Gastroesophageal sphincter (tissue), 4 donors: ENCODE measurements around the gene GINS2. TPM values are rescaled to one million over a fixed set of nuclear protein-coding genes. Genes with fewer than 3 reads are reported as not detected.

ENCODE experiments used
- ATAC-seq: fragments of 150-250 bp; one replicate; pipeline ENCODE4 v1.9.1; 2016; ENCODE audit warnings: mild to moderate bottlenecking, moderate library complexity
- H3K27ac ChIP-seq, 4 donors: fragments of 200-600 bp; sonication (generic) in 3 of 4; 1 replicate in 3 of 4; 2 replicates in 1 of 4; pipeline ENCODE4 v1.5.1; 2016 to 2019
- H3K27me3 ChIP-seq: fragments of 200-600 bp; sonication (generic); one replicate; pipeline ENCODE4 v1.5.1; 2019
- H3K36me3 ChIP-seq, 2 donors: fragments of 200-600 bp; sonication (generic); one replicate each; pipeline ENCODE4 v1.5.1; 2019; ENCODE audit warnings: control low read depth in 1 of 2
- H3K4me1 ChIP-seq, 3 donors: fragments of 200-600 bp; sonication (generic); 1 replicate in 2 of 3; 2 replicates in 1 of 3; pipeline ENCODE4 v1.5.1; 2016 to 2019; ENCODE audit warnings: control low read depth in 2 of 3
- H3K4me3 ChIP-seq, 2 donors: fragments of 200-600 bp; sonication (generic); one replicate each; pipeline ENCODE4 v1.5.1; 2019; ENCODE audit warnings: mild to moderate bottlenecking in 1 of 2, moderate library complexity in 1 of 2
- H3K9me3 ChIP-seq, 3 donors: fragments of 200-600 bp; sonication (generic); one replicate each; pipeline ENCODE4 v1.5.1; 2017 to 2019; ENCODE audit warnings: control low read depth in 2 of 3
- CTCF ChIP-seq, 4 experiments: fragments of 200-600 bp in 2 of 4; fragments of 450-650 bp in 2 of 4; sonication (generic) in 1 of 4; IDR thresholded peaks; one replicate each; pipeline ENCODE4 v1.5.1; 2017 to 2019; ENCODE audit warnings: antibody characterized with exemption in 4 of 4, mild to moderate bottlenecking in 2 of 4, moderate library complexity in 2 of 4
- EP300 ChIP-seq: sonication (generic); formaldehyde crosslinking; IDR thresholded peaks from one replicate; pipeline ENCODE4 v1.6.1; 2017; ENCODE audit warnings: antibody characterized with exemption, mild to moderate bottlenecking
- POLR2A ChIP-seq, 2 donors: fragments of 450-650 bp; IDR thresholded peaks; one replicate each; pipeline ENCODE4 v1.6.1; 2017; ENCODE audit warnings: antibody characterized with exemption in 2 of 2, mild to moderate bottlenecking in 2 of 2, moderate library complexity in 1 of 2
- POLR2AphosphoS5 ChIP-seq: sonication (generic); formaldehyde crosslinking; IDR thresholded peaks from one replicate; pipeline ENCODE4 v1.6.1; 2017; ENCODE audit warnings: antibody characterized with exemption
- WGBS, 2 donors: methylation state at CpG; one replicate each; pipeline ENCODE4 v1.1.5; 2018; ENCODE audit warnings: low coverage in 1 of 2; 5-methylcytosine and 5-hydroxymethylcytosine counted together
- total RNA-seq, 4 donors: library from RNA; depleted of rRNA; stranded (reverse); fragments of >200 nt; gene quantifications; one replicate each; pipeline ENCODE4 v1.1.0, GENCODE V29; 2016

The GINS2 gene
- total RNA-seq, 4 donors from 2014 or later: 0.15 to 1.4 (median 0.66) TPM

DNA sequence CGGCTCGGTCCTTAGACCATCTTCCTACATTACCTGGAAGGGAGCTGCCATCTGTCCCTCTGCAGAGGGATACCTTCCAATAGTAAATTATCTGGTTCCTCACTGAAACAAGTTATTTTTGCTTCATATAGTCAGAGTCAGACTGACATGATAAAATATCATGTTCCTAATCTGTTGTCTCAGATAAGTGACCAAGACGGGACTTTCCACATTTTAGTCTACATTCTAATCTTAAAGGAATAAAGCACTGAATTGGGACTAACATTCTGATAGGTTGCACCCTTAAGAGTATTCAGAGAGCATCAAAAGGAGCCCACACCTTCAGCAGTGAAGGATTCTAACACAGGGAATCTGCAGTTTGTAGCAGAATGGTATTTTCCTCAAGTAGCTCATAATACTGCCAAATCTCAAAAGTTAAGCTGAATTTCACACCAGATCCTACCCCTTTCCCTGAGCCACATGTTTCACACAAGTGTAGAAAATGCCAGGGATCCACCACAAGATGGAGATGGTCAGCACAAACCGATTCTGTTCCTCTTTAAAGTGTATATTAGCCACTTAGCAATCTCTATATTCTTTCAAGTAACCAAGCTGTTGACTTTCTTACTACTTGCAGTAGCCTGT, 13.4 kb downstream of the GINS2 start:
- Histone ChIP-seq H3K27ac (no peak overlapping the region), H3K27me3 (no peaks in the 10 kb centered on the region), H3K4me1 (peaks cover 0 to 11% (median 0%) of the 10 kb centered on the region in 3 donors), H3K36me3 (peaks cover 0 to 85% of the 10 kb centered on the region in 2 donors), H3K4me3 (no peak overlapping the region), H3K9me3 (no peaks in the 10 kb centered on the region)
- TF ChIP-seq CTCF (IDR thresholded peaks at IDR 0.05): peak in 1 of 4 experiments; percentile 29
- no peak for TF ChIP-seq EP300
- 53 to 59% methylated on average over 3 to 4 of the region's 4 CpGs for WGBS, 2 donors
- no peak for ATAC-seq

- H3K27me3 ChIP-seq: no peaks in the 10 kb centered on the region
- H3K4me1 ChIP-seq: peaks cover 0 to 11% (median 0%) of the 10 kb centered on the region in 3 donors
- H3K36me3 ChIP-seq: peaks cover 0 to 90% of the 10 kb centered on the region in 2 donors
- no peak overlapping the region for H3K27ac ChIP-seq
- 81 to 89% methylated on average over 3 to 6 of the region's 6 CpGs for WGBS, 2 donors
- no peaks in the 10 kb centered on the region for H3K9me3 ChIP-seq
- H3K4me3 ChIP-seq: no peak overlapping the region
- no peak for ATAC-seq
- TF ChIP-seq CTCF (IDR thresholded peaks at IDR 0.05) (no peak), POLR2AphosphoS5 (no peak), EP300 (no peak), POLR2A (IDR thresholded peaks at IDR 0.05) (no peak)
Observed at GRCh38 chr16:85674828-85675227, 13.9 kb downstream of the GINS2 start.

- peaks cover 0 to 94% of the 10 kb centered on the region in 2 donors for H3K36me3 ChIP-seq
Observed at GRCh38 chr16:85674418-85674755, 14.4 kb downstream of the GINS2 start.

DNA sequence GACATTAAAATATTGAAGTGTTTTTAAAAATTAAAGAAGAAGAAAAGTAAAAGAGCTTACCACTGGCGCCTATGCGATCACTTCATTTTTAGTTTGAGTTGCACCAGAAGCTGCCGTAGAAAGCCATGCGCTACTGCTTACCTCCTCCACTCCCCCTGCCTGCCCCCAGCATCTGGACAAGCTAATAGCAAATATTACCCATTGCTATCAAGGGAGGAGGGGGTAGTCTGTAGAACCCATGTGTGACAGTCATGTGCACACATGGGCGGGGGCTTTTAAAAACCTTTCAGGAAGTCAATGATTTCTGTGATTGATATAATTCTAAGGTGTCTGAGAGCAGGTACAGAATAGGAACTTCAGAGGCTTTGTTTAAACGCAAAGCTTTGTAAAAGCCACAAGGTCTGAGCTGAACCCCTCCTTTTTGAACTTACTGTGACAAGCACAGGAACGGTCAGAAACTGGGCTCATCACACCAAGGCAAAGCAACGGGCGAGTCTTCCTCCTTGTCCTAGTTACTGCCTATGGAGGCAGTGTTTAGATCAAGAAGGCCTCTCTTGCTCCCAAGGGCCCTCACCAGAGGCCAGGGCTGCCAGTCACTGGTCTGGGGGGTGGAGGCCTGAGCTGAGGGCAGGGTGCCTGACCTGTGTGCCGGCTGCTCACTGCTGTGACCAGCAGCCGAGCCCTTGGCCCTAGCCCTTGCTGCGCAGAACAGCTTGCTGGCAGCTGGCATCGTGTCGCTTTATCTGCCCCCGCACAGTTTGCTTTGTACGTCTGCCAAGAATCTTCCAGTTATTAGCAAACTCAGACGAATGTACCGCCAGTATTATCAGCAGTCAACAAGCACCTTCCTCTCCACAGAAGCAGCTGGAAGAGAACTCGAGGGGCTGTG, 15.0 kb downstream of the GINS2 start:
- no peak overlapping the region for H3K4me3 ChIP-seq
- no peaks in the 10 kb centered on the region for H3K9me3 ChIP-seq
- H3K36me3 ChIP-seq: peaks cover 0 to 95% of the 10 kb centered on the region in 2 donors
- TF ChIP-seq POLR2AphosphoS5: peak; percentile 12
- TF ChIP-seq CTCF (IDR thresholded peaks at IDR 0.05): no peak
- TF ChIP-seq POLR2A (IDR thresholded peaks at IDR 0.05): no peak
- no peak for TF ChIP-seq EP300
- H3K27me3 ChIP-seq: no peaks in the 10 kb centered on the region
- ATAC-seq: peak; percentile 57
- H3K27ac ChIP-seq: peak overlapping the region in 2 of 4 donors; percentile 43 to 52
- 72 to 81% methylated on average over 5 to 9 of the region's 19 CpGs for WGBS, 2 donors
- peaks cover 0 to 11% (median 0%) of the 10 kb centered on the region in 3 donors for H3K4me1 ChIP-seq

More at GRCh38 chr16:85674418-85674755, 14.4 kb downstream of the GINS2 start:
- H3K4me3 ChIP-seq: no peak overlapping the region
- peaks cover 0 to 11% (median 0%) of the 10 kb centered on the region in 3 donors for H3K4me1 ChIP-seq
- H3K27me3 ChIP-seq: no peaks in the 10 kb centered on the region
- H3K27ac ChIP-seq: peak overlapping the region in 2 of 4 donors; percentile 43 to 52
- no peaks in the 10 kb centered on the region for H3K9me3 ChIP-seq
- TF ChIP-seq POLR2AphosphoS5 (no peak), CTCF (IDR thresholded peaks at IDR 0.05) (no peak), EP300 (no peak), POLR2A (IDR thresholded peaks at IDR 0.05) (no peak)
- no peak for ATAC-seq
- WGBS, 2 donors: 67% methylated on average over 1 of the region's 4 CpGs; no CpG with 5 or more reads in 1 of the 2 donors
